H1 (cell line): Measurements from ENCODE around the gene UROD. TPM values are rescaled to one million over a fixed set of nuclear protein-coding genes. Genes with fewer than 3 reads are reported as not detected.

ENCODE experiments used
- CTCF ChIA-PET: fragments of 300-600 bp; sonication (Branson Sonifier 250); formaldehyde crosslinking; loops from one replicate; lab custom pipeline; 2021; ENCODE audit not compliant: partially characterized antibody; lab: Charles Lee
- POLR2A ChIA-PET: fragments of 300-600 bp; sonication (Branson Sonifier 250); formaldehyde crosslinking; loops from one replicate; lab custom pipeline; 2021; ENCODE audit warnings: inconsistent platforms; ENCODE audit not compliant: partially characterized antibody; lab: Charles Lee
- DNase-seq, 2 experiments: peaks; one replicate each; pipeline versions ENCODE4 v3.0.0 to v3.0.0-alpha.2; 2010 to 2022; ENCODE audit warnings: low spot score in 2 of 2, low read depth in 1 of 2, mixed read lengths in 1 of 2
- FAIRE-seq: peaks from 2 replicates; lab custom pipeline; 2011; peaks lifted over from hg19 to GRCh38; lab: Jason Lieb, UNC
- H2AFZ ChIP-seq: 2 replicates; pipeline ENCODE4 v1.8.1; 2012; ENCODE audit warnings: low read length, inconsistent platforms
- H2AK5ac ChIP-seq: 2 replicates; pipeline ENCODE4 v1.6.1; 2013; ENCODE audit warnings: low read depth, low read length
- H2BK120ac ChIP-seq: replicated peaks from 2 replicates; pipeline ENCODE3; 2013; ENCODE audit warnings: low read depth, low read length, inconsistent platforms
- H2BK12ac ChIP-seq: 2 replicates; pipeline ENCODE4 v1.6.1; 2013; ENCODE audit warnings: low read depth, low read length
- H2BK15ac ChIP-seq: 2 replicates; pipeline ENCODE4 v1.6.1; 2013; ENCODE audit warnings: low read length
- H2BK20ac ChIP-seq: 2 replicates; pipeline ENCODE4 v1.6.1; 2013; ENCODE audit warnings: low read length
- H2BK5ac ChIP-seq: 2 replicates; pipeline ENCODE4 v1.6.1; 2013; ENCODE audit warnings: low read depth, low read length
- H3K14ac ChIP-seq: 2 replicates; pipeline ENCODE4 v1.6.1; 2013; ENCODE audit warnings: inconsistent platforms; ENCODE audit not compliant: insufficient read length
- H3K18ac ChIP-seq: 2 replicates; pipeline ENCODE4 v1.6.1; 2013; ENCODE audit warnings: low read length; ENCODE audit errors: extremely low read depth
- H3K23ac ChIP-seq: 2 replicates; pipeline ENCODE4 v1.6.1; 2013; ENCODE audit warnings: inconsistent platforms; ENCODE audit not compliant: insufficient read length
- H3K23me2 ChIP-seq: 2 replicates; pipeline ENCODE4 v1.6.1; 2013; ENCODE audit warnings: low read depth, low read length
- H3K27ac ChIP-seq: 2 replicates; pipeline ENCODE4 v1.6.1; 2011; ENCODE audit warnings: low read depth, low read length, inconsistent platforms
- H3K27me3 ChIP-seq, 4 experiments: replicated peaks in 1 of 4; 1 replicate in 1 of 4; 2 replicates in 3 of 4; pipeline versions ENCODE4 v1.6.1 to v1.8.1; 2011 to 2013; ENCODE audit warnings: low read length in 3 of 4, mild to moderate bottlenecking in 3 of 4, inconsistent platforms in 2 of 4, mixed read lengths in 2 of 4, moderate library complexity in 1 of 4; ENCODE audit not compliant: control insufficient read depth in 3 of 4, insufficient read depth in 3 of 4; ENCODE audit errors: extremely low read depth in 1 of 4
- H3K36me3 ChIP-seq, 4 experiments: 2 replicates each; pipeline versions ENCODE4 v1.6.1 to v1.8.1; 2011 to 2013; ENCODE audit warnings: mild to moderate bottlenecking in 4 of 4, low read length in 3 of 4, moderate library complexity in 2 of 4, control low read depth in 1 of 4, inconsistent platforms in 1 of 4; ENCODE audit not compliant: insufficient read depth in 4 of 4, control insufficient read depth in 2 of 4
- H3K4ac ChIP-seq: replicated peaks from 2 replicates; pipeline ENCODE3; 2013; ENCODE audit warnings: low read length, low read depth, mixed read lengths, inconsistent platforms; ENCODE audit not compliant: insufficient read length
- H3K4me1 ChIP-seq, 4 experiments: replicated peaks in 1 of 4; 1 replicate in 1 of 4; 2 replicates in 3 of 4; pipeline versions ENCODE4 v1.6.1 to v1.8.1; 2011 to 2013; ENCODE audit warnings: low read length in 3 of 4, inconsistent platforms in 2 of 4, mixed read lengths in 1 of 4; ENCODE audit not compliant: insufficient read depth in 4 of 4, control insufficient read depth in 3 of 4
- H3K4me2 ChIP-seq, 2 experiments: 2 replicates each; pipeline versions ENCODE4 v1.6.1 to v1.8.1; 2011 to 2013; ENCODE audit warnings: low read depth in 2 of 2, low read length in 2 of 2, control low read depth in 1 of 2, inconsistent platforms in 1 of 2, mild to moderate bottlenecking in 1 of 2; ENCODE audit not compliant: insufficient read depth in 1 of 2
- H3K4me3 ChIP-seq, 4 experiments: fragments of 200-600, 300-600 bp in 1 of 4; sonication (generic), shearing (Covaris generic), sonication (Bioruptor Twin) in 1 of 4; 2 replicates each; pipeline versions ENCODE4 v1.5.1 to v1.8.1; 2011 to 2016; ENCODE audit warnings: low read length in 4 of 4, low read depth in 3 of 4, control low read depth in 2 of 4, inconsistent platforms in 2 of 4, mild to moderate bottlenecking in 2 of 4, mixed read lengths in 1 of 4, moderate library complexity in 1 of 4; ENCODE audit not compliant: insufficient read depth in 2 of 4; ENCODE audit errors: extremely low read depth in 1 of 4
- H3K56ac ChIP-seq: replicated peaks from 2 replicates; pipeline ENCODE3; 2013; ENCODE audit warnings: low read depth, mild to moderate bottlenecking, mixed read lengths, low read length, inconsistent platforms; ENCODE audit not compliant: insufficient read length
- H3K79me1 ChIP-seq: 2 replicates; pipeline ENCODE4 v1.6.1; 2013; ENCODE audit warnings: low read depth, low read length, control low read depth
- H3K79me2 ChIP-seq, 2 experiments: 2 replicates each; pipeline versions ENCODE4 v1.6.1 to v1.8.1; 2012 to 2013; ENCODE audit warnings: low read length in 2 of 2, mild to moderate bottlenecking in 2 of 2, inconsistent platforms in 1 of 2; ENCODE audit not compliant: insufficient read depth in 2 of 2, control insufficient read depth in 1 of 2
- H3K9ac ChIP-seq, 4 experiments: replicated peaks in 1 of 4; 1 replicate in 1 of 4; 2 replicates in 3 of 4; pipeline versions ENCODE4 v1.6.1 to v1.8.1; 2011 to 2013; ENCODE audit warnings: low read depth in 3 of 4, low read length in 3 of 4, control low read depth in 2 of 4, mild to moderate bottlenecking in 2 of 4, moderate library complexity in 2 of 4, inconsistent platforms in 1 of 4; ENCODE audit errors: extremely low read depth in 1 of 4
- H3K9me3 ChIP-seq, 2 experiments: 2 replicates each; pipeline versions ENCODE4 v1.6.1 to v1.8.1; 2012 to 2013; ENCODE audit warnings: mild to moderate bottlenecking in 2 of 2, moderate library complexity in 2 of 2, control low read depth in 1 of 2, inconsistent platforms in 1 of 2, low read depth in 1 of 2, low read length in 1 of 2, mixed read lengths in 1 of 2; ENCODE audit not compliant: insufficient read depth in 2 of 2
- H4K20me1 ChIP-seq, 2 experiments: replicated peaks in 1 of 2; 2 replicates each; pipeline versions ENCODE3 to v1.8.1; 2011 to 2013; ENCODE audit warnings: inconsistent platforms in 2 of 2, low read length in 2 of 2, mild to moderate bottlenecking in 1 of 2; ENCODE audit not compliant: insufficient read depth in 2 of 2, control insufficient read depth in 1 of 2
- H4K5ac ChIP-seq: 2 replicates; pipeline ENCODE4 v1.6.1; 2013; ENCODE audit warnings: low read length, low read depth, mixed read lengths, inconsistent platforms; ENCODE audit not compliant: insufficient read length
- H4K8ac ChIP-seq: 2 replicates; pipeline ENCODE4 v1.8.0; 2013; ENCODE audit warnings: mild to moderate bottlenecking, moderate library complexity, low read length, inconsistent platforms; ENCODE audit not compliant: insufficient read depth; ENCODE audit errors: extremely low read depth
- H4K91ac ChIP-seq: replicated peaks from 2 replicates; pipeline ENCODE3; 2013; ENCODE audit warnings: low read length, mixed read lengths, inconsistent platforms; ENCODE audit not compliant: insufficient read length
- POU5F1 ChIP-seq: IDR thresholded peaks from 2 replicates; pipeline ENCODE4 v1.6.1; 2011; ENCODE audit warnings: low read depth, mild to moderate bottlenecking, low read length, moderate library complexity
- RAD21 ChIP-seq, 2 experiments: IDR thresholded peaks in 1 of 2; conservative IDR thresholded peaks in 1 of 2; 2 replicates each; pipeline ENCODE4 v1.6.1; 2011; ENCODE audit warnings: low read depth in 2 of 2, low read length in 2 of 2, improper control_type of control experiment in 1 of 2, inconsistent platforms in 1 of 2, mild to moderate bottlenecking in 1 of 2, moderate library complexity in 1 of 2
- TAF7 ChIP-seq: optimal IDR thresholded peaks from 2 replicates; pipeline ENCODE3; 2011; ENCODE audit warnings: low read depth, mild to moderate bottlenecking, inconsistent platforms, low read length, moderate library complexity, borderline replicate concordance
- WGBS, 2 experiments: shearing (Covaris generic) in 1 of 2; methylation state at CpG; one replicate each; pipeline versions ENCODE4 v1.1.6 to v1.1.7; 2013 to 2015; ENCODE audit warnings: low lambda C conversion rate in 2 of 2, mixed read lengths in 2 of 2, inconsistent platforms in 1 of 2, low coverage in 1 of 2, missing lambda C conversion rate in 1 of 2; ENCODE audit not compliant: insufficient replicate concordance in 2 of 2, insufficient coverage in 1 of 2, insufficient read length in 1 of 2; ENCODE audit errors: extremely low coverage in 1 of 2, missing lambda C conversion rate in 1 of 2; 5-methylcytosine and 5-hydroxymethylcytosine counted together
- polyA plus RNA-seq, 7 experiments: library from polyadenylated mRNA; depleted of rRNA in 3 of 7; stranded (reverse) in 5 of 7; unstranded in 2 of 7; fragments of >200 nt in 5 of 7; fragments of 200-250 nt in 2 of 7; gene quantifications; 1 replicate in 5 of 7; 2 replicates in 1 of 7; 4 replicates in 1 of 7; pipeline versions ENCODE4 v1.2.1 to v1.2.3, GENCODE V29; 2011 to 2013; ENCODE audit warnings: missing spikeins in 2 of 7, mixed read lengths in 2 of 7
- total RNA-seq: library from RNA; stranded (reverse); fragmentation: NEBNext Ultra II Directional; extraction: Animal tissue kit (Norgen Biotek cat#: 25700); gene quantifications from 2 replicates; pipeline ENCODE4 v1.2.1, GENCODE V29; 2021

The UROD gene
- total and polyA plus RNA-seq, 2 of the 8 experiments (the other 6 are each of a cell fraction or from before 2014, with no cell fraction given): 86.6 to 220 TPM

- no peak overlapping the region for H3K14ac ChIP-seq
- H3K4me2 ChIP-seq: no peak overlapping the region
- H2AFZ ChIP-seq: no peak overlapping the region
- no peak overlapping the region for H3K4ac ChIP-seq
- no peak overlapping the region for H3K4me3 ChIP-seq
- H3K18ac ChIP-seq: no peak overlapping the region
- POLR2A ChIA-PET: no interaction called here
- no peak overlapping the region for H3K23ac ChIP-seq
- no peak for FAIRE-seq
- TF ChIP-seq RAD21 (IDR thresholded peaks at IDR 0.05 in 1 of 2, conservative IDR thresholded peaks at IDR 0.05 in 1 of 2; ENCODE audit: low read depth in 2 of 2, low read length in 2 of 2) (no peak), POU5F1 (no peak), TAF7 (no peak)
- no peak for DNase-seq
- no peak overlapping the region for H3K9ac ChIP-seq
- H3K79me2 ChIP-seq: no peaks in the 10 kb centered on the region; a peak in 1 of 4 replicates
- H3K56ac ChIP-seq: no peak overlapping the region
- H2AK5ac ChIP-seq: no peak overlapping the region
- H2BK120ac ChIP-seq: no peak overlapping the region
- no peaks in the 10 kb centered on the region for H3K27me3 ChIP-seq
- no peak overlapping the region for H4K5ac ChIP-seq
- H3K4me1 ChIP-seq: peaks cover 0 to 5% (median 4%) of the 10 kb centered on the region in 4 experiments; a peak in 5 of 7 replicates
- H4K91ac ChIP-seq: no peak overlapping the region
- H3K79me1 ChIP-seq: no peaks in the 10 kb centered on the region
- H2BK15ac ChIP-seq: no peak overlapping the region
- no peak overlapping the region for H2BK12ac ChIP-seq
- no peak overlapping the region for H4K8ac ChIP-seq
- 0 out of 8 replicates have a peak, but pooled peaks cover 0 to 4% (median 2%) of the 10 kb centered on the region in 4 experiments for H3K36me3 ChIP-seq
- no peak overlapping the region for H3K27ac ChIP-seq
- no peak overlapping the region for H2BK20ac ChIP-seq
- whole genome bisulfite sequencing, 2 experiments: 80% methylated on average over 2 of the region's 2 CpGs; no CpG with 5 or more reads in 1 of the 2 experiments
- no peaks in the 10 kb centered on the region for H3K9me3 ChIP-seq
- CTCF ChIA-PET: interaction anchor here (0.7 to 15.4 kb wide), 8 partner anchors 14 to 478 kb away, joined by 3 to 424 read pairs (median 5); partner anchors contain the start of gene HPDL
- peaks cover 6% of the 10 kb centered on the region for H3K23me2 ChIP-seq
- H4K20me1 ChIP-seq: peaks cover 0 to 2% of the 10 kb centered on the region in 2 experiments
- no peak overlapping the region for H2BK5ac ChIP-seq
Observed at GRCh38 chr1:45015683-45016082, 3.6 kb downstream of the UROD start.
